GM12878 (cell line): Measurements from ENCODE around the gene DYSF. TPM values are rescaled to one million over a fixed set of nuclear protein-coding genes. Genes with fewer than 3 reads are reported as not detected.

Experiments used
- E2F8 ChIP-seq: fragments of 450-650 bp; IDR thresholded peaks from 2 replicates; pipeline ENCODE4 v1.6.1; 2018; ENCODE audit warnings: mild to moderate bottlenecking, low read depth, moderate library complexity; ENCODE audit not compliant: partially characterized antibody
- ELK1 ChIP-seq: IDR thresholded peaks from 2 replicates; pipeline ENCODE4 v1.6.1; 2012; ENCODE audit warnings: low read depth, low read length, improper control_type of control experiment
- EP300 ChIP-seq, 2 experiments: fragments of 150-350 bp in 1 of 2; IDR thresholded peaks; 2 replicates each; pipeline ENCODE4 v1.6.1; 2011 to 2012; ENCODE audit warnings: low read depth in 2 of 2, low read length in 2 of 2, borderline replicate concordance in 1 of 2, improper control_type of control experiment in 1 of 2, inconsistent platforms in 1 of 2; ENCODE audit not compliant: control insufficient read depth in 1 of 2
- NR2C2 ChIP-seq: IDR thresholded peaks from 2 replicates; pipeline ENCODE4 v1.6.1; 2011; ENCODE audit warnings: borderline replicate concordance, low read depth; ENCODE audit not compliant: control insufficient read depth, insufficient read length
- PRDM15 ChIP-seq: fragments of 450-650 bp; formaldehyde crosslinking; IDR thresholded peaks from 2 replicates; pipeline ENCODE4 v1.4.0; 2020; ENCODE audit warnings: mild to moderate bottlenecking, moderate library complexity
- TCF7 ChIP-seq: IDR thresholded peaks from 2 replicates; pipeline ENCODE4 v1.6.1; 2014; ENCODE audit warnings: antibody characterized with exemption, borderline replicate concordance
- ZBTB40 ChIP-seq: fragments of 450-650 bp; IDR thresholded peaks from 2 replicates; pipeline ENCODE4 v1.6.1; 2016; ENCODE audit warnings: mild to moderate bottlenecking, moderate library complexity, borderline replicate concordance
- ZNF24 ChIP-seq: fragments of 450-650 bp; IDR thresholded peaks from 2 replicates; pipeline ENCODE4 v1.6.1; 2017; ENCODE audit warnings: antibody characterized with exemption, mild to moderate bottlenecking
- polyA plus RNA-seq, 11 experiments: library from polyadenylated mRNA; depleted of rRNA in 4 of 11; unstranded in 6 of 11; stranded (reverse) in 5 of 11; fragments of >200 nt; fragmentation: Nextera tagmentation in 4 of 11; fragmentation: Illumina TruSeq in 1 of 11; extraction: Ambion mirVana in 4 of 11; extraction: Trizol in 1 of 11; gene quantifications; 1 replicate in 1 of 11; 2 replicates in 10 of 11; pipeline versions ENCODE4 v1.2.1 to v1.2.3, GENCODE V29; 2011 to 2016; ENCODE audit warnings: inconsistent platforms in 2 of 11, missing spikeins in 2 of 11, low read depth in 1 of 11
- total RNA-seq, 4 experiments: library from RNA; depleted of rRNA in 3 of 4; stranded (reverse); fragments of >200 nt in 3 of 4; fragmentation: Illumina TruSeq in 1 of 4; extraction: Trizol in 1 of 4; gene quantifications; 2 replicates each; pipeline versions ENCODE4 v1.2.1 to v1.2.3, GENCODE V29; 2013 to 2021
- TF ChIP-seq, protein P1 (sequence below): IDR thresholded peaks from 2 replicates; pipeline ENCODE4 v1.6.1; 2012; ENCODE audit warnings: low read length, inconsistent platforms

DYSF gene
- total and polyA plus RNA-seq, 10 of the 15 experiments (the other 5 are each of a cell fraction or from before 2014, with no cell fraction given): under 0.01 to 0.15 (median 0.03) TPM; not detected in 7

DNA sequence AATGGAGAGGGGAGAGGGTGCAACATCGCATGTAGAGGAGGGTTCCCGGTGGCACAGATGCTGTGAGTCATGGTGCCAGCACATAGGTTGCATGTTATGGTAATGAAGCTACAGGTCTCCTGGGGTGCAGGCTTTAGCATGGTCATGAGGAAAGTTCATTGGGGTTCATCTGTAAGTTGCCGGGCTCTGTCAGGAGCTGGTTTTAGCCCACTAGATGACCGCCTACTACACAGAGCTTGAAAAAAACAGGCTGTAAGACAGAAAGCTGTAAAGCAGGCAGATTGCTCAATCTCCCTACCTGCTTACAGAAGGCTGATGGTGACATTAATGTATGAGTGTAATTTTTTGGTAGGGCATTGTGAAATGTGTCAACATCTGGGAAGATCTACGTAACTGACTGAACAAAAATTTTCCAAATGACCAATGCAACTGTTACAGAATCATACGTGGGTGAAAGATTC lies 23.9 kb downstream of the DYSF start (continued):
- TF ChIP-seq E2F8 (no peak), PRDM15 (CRISPR knock-in tag) (no peak), ZBTB40 (no peak), TCF7 (no peak), ZNF24 (no peak), NR2C2 (no peak), EP300 (IDR thresholded peaks at IDR 0.05; ENCODE audit: borderline replicate concordance in 1 of 2, control insufficient read depth in 1 of 2, low read depth in 2 of 2, low read length in 2 of 2) (no peak), ELK1 (no peak)
- TF ChIP-seq, protein P1, sequence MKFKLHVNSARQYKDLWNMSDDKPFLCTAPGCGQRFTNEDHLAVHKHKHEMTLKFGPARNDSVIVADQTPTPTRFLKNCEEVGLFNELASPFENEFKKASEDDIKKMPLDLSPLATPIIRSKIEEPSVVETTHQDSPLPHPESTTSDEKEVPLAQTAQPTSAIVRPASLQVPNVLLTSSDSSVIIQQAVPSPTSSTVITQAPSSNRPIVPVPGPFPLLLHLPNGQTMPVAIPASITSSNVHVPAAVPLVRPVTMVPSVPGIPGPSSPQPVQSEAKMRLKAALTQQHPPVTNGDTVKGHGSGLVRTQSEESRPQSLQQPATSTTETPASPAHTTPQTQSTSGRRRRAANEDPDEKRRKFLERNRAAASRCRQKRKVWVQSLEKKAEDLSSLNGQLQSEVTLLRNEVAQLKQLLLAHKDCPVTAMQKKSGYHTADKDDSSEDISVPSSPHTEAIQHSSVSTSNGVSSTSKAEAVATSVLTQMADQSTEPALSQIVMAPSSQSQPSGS: no peak
